ENCODE measurements around the gene RHOA. TPM values are rescaled to one million over a fixed set of nuclear protein-coding genes. Genes with fewer than 3 reads are reported as not detected.

RHOA gene
- total and polyA plus RNA-seq, 2 of the 13 experiments (the other 11 are each of a cell fraction or from before 2014, with no cell fraction given): 131 to 177 TPM

DNA sequence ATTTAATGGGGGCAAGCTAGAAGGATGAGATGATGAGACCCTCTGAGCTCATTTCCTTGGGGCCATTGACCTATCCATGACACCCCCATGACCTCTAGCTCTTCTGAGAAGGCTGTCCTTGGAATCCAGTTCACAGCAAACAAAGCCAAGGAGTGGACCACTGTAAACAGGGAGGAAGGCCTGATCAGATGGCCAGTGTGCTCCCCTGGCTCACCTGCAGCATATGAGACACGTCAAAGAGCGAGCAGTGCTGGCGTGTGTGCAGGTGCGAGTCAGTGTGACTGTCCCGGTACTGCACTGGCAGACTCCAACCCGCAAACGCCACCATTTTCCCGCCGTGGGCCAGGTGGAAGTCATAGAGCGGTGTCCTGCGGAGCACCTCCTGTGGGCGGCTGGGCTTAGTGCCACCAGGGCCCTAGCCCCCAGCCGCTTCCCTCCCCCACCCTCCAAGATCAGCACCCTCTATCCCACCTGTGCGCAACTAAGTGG is 10.2 kb upstream of the RHOA start (continued):
- TF ChIP-seq, protein P1, sequence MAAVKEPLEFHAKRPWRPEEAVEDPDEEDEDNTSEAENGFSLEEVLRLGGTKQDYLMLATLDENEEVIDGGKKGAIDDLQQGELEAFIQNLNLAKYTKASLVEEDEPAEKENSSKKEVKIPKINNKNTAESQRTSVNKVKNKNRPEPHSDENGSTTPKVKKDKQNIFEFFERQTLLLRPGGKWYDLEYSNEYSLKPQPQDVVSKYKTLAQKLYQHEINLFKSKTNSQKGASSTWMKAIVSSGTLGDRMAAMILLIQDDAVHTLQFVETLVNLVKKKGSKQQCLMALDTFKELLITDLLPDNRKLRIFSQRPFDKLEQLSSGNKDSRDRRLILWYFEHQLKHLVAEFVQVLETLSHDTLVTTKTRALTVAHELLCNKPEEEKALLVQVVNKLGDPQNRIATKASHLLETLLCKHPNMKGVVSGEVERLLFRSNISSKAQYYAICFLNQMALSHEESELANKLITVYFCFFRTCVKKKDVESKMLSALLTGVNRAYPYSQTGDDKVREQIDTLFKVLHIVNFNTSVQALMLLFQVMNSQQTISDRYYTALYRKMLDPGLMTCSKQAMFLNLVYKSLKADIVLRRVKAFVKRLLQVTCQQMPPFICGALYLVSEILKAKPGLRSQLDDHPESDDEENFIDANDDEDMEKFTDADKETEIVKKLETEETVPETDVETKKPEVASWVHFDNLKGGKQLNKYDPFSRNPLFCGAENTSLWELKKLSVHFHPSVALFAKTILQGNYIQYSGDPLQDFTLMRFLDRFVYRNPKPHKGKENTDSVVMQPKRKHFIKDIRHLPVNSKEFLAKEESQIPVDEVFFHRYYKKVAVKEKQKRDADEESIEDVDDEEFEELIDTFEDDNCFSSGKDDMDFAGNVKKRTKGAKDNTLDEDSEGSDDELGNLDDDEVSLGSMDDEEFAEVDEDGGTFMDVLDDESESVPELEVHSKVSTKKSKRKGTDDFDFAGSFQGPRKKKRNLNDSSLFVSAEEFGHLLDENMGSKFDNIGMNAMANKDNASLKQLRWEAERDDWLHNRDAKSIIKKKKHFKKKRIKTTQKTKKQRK (IDR thresholded peaks at IDR 0.05; ENCODE audit: low read length): no peak
- TF ChIP-seq, protein P2, sequence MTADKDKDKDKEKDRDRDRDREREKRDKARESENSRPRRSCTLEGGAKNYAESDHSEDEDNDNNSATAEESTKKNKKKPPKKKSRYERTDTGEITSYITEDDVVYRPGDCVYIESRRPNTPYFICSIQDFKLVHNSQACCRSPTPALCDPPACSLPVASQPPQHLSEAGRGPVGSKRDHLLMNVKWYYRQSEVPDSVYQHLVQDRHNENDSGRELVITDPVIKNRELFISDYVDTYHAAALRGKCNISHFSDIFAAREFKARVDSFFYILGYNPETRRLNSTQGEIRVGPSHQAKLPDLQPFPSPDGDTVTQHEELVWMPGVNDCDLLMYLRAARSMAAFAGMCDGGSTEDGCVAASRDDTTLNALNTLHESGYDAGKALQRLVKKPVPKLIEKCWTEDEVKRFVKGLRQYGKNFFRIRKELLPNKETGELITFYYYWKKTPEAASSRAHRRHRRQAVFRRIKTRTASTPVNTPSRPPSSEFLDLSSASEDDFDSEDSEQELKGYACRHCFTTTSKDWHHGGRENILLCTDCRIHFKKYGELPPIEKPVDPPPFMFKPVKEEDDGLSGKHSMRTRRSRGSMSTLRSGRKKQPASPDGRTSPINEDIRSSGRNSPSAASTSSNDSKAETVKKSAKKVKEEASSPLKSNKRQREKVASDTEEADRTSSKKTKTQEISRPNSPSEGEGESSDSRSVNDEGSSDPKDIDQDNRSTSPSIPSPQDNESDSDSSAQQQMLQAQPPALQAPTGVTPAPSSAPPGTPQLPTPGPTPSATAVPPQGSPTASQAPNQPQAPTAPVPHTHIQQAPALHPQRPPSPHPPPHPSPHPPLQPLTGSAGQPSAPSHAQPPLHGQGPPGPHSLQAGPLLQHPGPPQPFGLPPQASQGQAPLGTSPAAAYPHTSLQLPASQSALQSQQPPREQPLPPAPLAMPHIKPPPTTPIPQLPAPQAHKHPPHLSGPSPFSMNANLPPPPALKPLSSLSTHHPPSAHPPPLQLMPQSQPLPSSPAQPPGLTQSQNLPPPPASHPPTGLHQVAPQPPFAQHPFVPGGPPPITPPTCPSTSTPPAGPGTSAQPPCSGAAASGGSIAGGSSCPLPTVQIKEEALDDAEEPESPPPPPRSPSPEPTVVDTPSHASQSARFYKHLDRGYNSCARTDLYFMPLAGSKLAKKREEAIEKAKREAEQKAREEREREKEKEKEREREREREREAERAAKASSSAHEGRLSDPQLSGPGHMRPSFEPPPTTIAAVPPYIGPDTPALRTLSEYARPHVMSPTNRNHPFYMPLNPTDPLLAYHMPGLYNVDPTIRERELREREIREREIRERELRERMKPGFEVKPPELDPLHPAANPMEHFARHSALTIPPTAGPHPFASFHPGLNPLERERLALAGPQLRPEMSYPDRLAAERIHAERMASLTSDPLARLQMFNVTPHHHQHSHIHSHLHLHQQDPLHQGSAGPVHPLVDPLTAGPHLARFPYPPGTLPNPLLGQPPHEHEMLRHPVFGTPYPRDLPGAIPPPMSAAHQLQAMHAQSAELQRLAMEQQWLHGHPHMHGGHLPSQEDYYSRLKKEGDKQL (CRISPR knock-in tag; IDR thresholded peaks at IDR 0.05; ENCODE audit: low read depth): no peak
- no peak for TF ChIP-seq SOX13 (IDR thresholded peaks at IDR 0.05)
- TF ChIP-seq SOX13 (CRISPR knock-in tag; conservative IDR thresholded peaks at IDR 0.05 in 1 of 2, IDR thresholded peaks at IDR 0.05 in 1 of 2): no peak
- no peak for TF ChIP-seq TEAD2 (CRISPR knock-in tag; IDR thresholded peaks at IDR 0.05)
- 0 out of 2 replicates have a peak, but pooled peaks have one; percentile 21 for TF ChIP-seq ZNF768 (CRISPR knock-in tag; IDR thresholded peaks at IDR 0.05)
- no peak for TF ChIP-seq NFKB2 (CRISPR knock-in tag; IDR thresholded peaks at IDR 0.05; ENCODE audit: borderline replicate concordance)
- TF ChIP-seq, protein P3, sequence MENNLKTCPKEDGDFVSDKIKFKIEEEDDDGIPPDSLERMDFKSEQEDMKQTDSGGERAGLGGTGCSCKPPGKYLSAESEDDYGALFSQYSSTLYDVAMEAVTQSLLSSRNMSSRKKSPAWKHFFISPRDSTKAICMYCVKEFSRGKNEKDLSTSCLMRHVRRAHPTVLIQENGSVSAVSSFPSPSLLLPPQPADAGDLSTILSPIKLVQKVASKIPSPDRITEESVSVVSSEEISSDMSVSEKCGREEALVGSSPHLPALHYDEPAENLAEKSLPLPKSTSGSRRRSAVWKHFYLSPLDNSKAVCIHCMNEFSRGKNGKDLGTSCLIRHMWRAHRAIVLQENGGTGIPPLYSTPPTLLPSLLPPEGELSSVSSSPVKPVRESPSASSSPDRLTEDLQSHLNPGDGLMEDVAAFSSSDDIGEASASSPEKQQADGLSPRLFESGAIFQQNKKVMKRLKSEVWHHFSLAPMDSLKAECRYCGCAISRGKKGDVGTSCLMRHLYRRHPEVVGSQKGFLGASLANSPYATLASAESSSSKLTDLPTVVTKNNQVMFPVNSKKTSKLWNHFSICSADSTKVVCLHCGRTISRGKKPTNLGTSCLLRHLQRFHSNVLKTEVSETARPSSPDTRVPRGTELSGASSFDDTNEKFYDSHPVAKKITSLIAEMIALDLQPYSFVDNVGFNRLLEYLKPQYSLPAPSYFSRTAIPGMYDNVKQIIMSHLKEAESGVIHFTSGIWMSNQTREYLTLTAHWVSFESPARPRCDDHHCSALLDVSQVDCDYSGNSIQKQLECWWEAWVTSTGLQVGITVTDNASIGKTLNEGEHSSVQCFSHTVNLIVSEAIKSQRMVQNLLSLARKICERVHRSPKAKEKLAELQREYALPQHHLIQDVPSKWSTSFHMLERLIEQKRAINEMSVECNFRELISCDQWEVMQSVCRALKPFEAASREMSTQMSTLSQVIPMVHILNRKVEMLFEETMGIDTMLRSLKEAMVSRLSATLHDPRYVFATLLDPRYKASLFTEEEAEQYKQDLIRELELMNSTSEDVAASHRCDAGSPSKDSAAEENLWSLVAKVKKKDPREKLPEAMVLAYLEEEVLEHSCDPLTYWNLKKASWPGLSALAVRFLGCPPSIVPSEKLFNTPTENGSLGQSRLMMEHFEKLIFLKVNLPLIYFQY (CRISPR knock-in tag; IDR thresholded peaks at IDR 0.05; ENCODE audit: borderline replicate concordance): no peak
- TF ChIP-seq, protein P4, sequence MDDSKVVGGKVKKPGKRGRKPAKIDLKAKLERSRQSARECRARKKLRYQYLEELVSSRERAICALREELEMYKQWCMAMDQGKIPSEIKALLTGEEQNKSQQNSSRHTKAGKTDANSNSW (CRISPR knock-in tag; IDR thresholded peaks at IDR 0.05; ENCODE audit: borderline replicate concordance): no peak
- no peak for TF ChIP-seq ZNF331 (CRISPR knock-in tag; IDR thresholded peaks at IDR 0.05)
- no peak for TF ChIP-seq ZNF839 (CRISPR knock-in tag; IDR thresholded peaks at IDR 0.05; ENCODE audit: borderline replicate concordance)
- TF ChIP-seq, protein P5, sequence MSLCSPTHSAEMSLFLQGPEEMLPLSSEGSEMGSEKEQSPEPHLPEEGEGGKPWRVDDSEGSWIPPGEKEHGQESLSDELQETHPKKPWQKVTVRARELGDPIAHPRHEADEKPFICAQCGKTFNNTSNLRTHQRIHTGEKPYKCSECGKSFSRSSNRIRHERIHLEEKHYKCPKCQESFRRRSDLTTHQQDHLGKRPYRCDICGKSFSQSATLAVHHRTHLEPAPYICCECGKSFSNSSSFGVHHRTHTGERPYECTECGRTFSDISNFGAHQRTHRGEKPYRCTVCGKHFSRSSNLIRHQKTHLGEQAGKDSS (CRISPR knock-in tag; IDR thresholded peaks at IDR 0.05; ENCODE audit: borderline replicate concordance, low read depth): 0 out of 2 replicates have a peak, but pooled peaks have one; percentile 77
- no peak for TF ChIP-seq THAP11 (CRISPR knock-in tag; IDR thresholded peaks at IDR 0.05)
- TF ChIP-seq ZMYM2 (CRISPR knock-in tag; IDR thresholded peaks at IDR 0.05): no peak
- peak; percentile 70; the same call in 1 of the 2 replicates for TF ChIP-seq PHF8 (CRISPR knock-in tag; IDR thresholded peaks at IDR 0.05)
